NCI-H1694 (cell line): Measurements from ENCODE around the gene GFRA1.

Experiments used
- DNase-seq: peaks from one replicate; lab custom pipeline; 2025; lab: John Stamatoyannopoulos, UW

Gene GFRA1

GRCh38 chr10:116101616-116102315 lies 171.2 kb downstream of the GFRA1 start:
- no peak for DNase-seq

GRCh38 chr10:116100984-116101383 lies 172.0 kb downstream of the GFRA1 start:
- no peak for DNase-seq

GRCh38 chr10:116099023-116099420 lies 174.0 kb downstream of the GFRA1 start:
- no peak for DNase-seq

- DNase-seq = no peak
Observed at GRCh38 chr10:116098411-116099022, 174.5 kb downstream of the GFRA1 start.

GRCh38 chr10:116097239-116097784 lies 175.7 kb downstream of the GFRA1 start:
- no peak for DNase-seq

- DNase-seq = no peak
Observed at GRCh38 chr10:116096526-116096925, 176.5 kb downstream of the GFRA1 start.

GRCh38 chr10:116094356-116094755 lies 178.7 kb downstream of the GFRA1 start:
- no peak for DNase-seq

- no peak for DNase-seq
Observed at GRCh38 chr10:116093031-116093430, 180.0 kb downstream of the GFRA1 start.

GRCh38 chr10:116088985-116089384 lies 184.0 kb downstream of the GFRA1 start:
- DNase-seq = no peak

GRCh38 chr10:116085323-116085722 lies 187.7 kb downstream of the GFRA1 start:
- no peak for DNase-seq

- DNase-seq = no peak
Observed at GRCh38 chr10:116084161-116084560, 188.8 kb downstream of the GFRA1 start.

GRCh38 chr10:116083226-116083762 lies 189.7 kb downstream of the GFRA1 start:
- no peak for DNase-seq

GRCh38 chr10:116082762-116083161 lies 190.2 kb downstream of the GFRA1 start:
- DNase-seq = no peak

- DNase-seq = no peak
Observed at GRCh38 chr10:116082206-116082605, 190.8 kb downstream of the GFRA1 start.

GRCh38 chr10:116080553-116080952 lies 192.5 kb downstream of the GFRA1 start:
- DNase-seq = no peak

- no peak for DNase-seq
Observed at GRCh38 chr10:116079355-116079754, 193.7 kb downstream of the GFRA1 start.

GRCh38 chr10:116076621-116077020 lies 196.4 kb downstream of the GFRA1 start:
- DNase-seq = no peak

- DNase-seq = no peak
Observed at GRCh38 chr10:116073510-116073909, 199.5 kb downstream of the GFRA1 start.

GRCh38 chr10:116073001-116073400 lies 200.0 kb downstream of the GFRA1 start:
- no peak for DNase-seq

- no peak for DNase-seq
Observed at GRCh38 chr10:116071453-116072148, 201.4 kb downstream of the GFRA1 start.

GRCh38 chr10:116070743-116071320 lies 202.2 kb downstream of the GFRA1 start:
- no peak for DNase-seq

GRCh38 chr10:116069856-116070255 lies 203.2 kb downstream of the GFRA1 start:
- DNase-seq = no peak
